ENCODE measurements around the gene PPFIBP2.
A peak's percentile ranks its signal among the peaks of the same experiment; 100 is the strongest.

The PPFIBP2 gene

DNA sequence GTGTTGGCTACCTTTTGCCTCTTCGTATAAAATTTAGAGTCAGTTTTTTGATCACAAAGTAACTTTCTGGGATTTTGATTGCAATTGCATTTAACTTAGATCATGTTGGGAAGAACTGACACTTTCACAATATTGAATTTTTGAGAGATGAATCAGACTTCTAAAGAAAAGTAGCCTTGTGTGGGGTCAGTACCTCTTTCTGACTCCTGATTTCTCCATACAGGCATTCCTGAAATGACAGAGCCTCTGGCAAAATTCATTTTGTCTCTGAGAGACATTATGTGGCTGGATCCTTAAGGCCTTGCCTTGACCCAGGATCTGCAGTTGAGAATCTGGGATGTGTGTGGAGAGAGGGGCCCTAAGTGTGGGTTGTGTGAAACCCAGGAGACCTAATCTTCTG, 37.8 kb downstream of the PPFIBP2 start:
- no peak for DNase-seq (ENCODE audit: low read depth, low spot score)

DNA sequence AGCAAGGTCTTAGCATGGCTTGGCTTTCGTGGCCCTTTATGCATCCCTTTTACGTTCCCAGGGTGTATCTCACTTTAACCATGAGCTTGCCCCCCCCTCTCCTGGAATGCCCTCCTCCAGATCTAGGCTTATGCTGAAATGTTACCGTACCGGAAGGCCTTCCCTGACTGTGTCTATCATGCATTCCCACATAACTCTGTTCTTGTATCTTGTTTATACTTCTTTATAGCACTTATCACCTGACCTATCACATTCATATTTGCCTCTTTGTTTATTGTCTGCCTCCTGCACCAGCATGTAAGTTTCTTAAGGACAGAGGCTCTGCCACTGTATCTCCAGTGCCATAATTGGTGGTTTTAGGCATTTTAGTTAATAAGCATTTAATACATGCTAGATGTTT, 38.9 kb downstream of the PPFIBP2 start:
- DNase-seq (ENCODE audit: low read depth, low spot score): no peak

DNA sequence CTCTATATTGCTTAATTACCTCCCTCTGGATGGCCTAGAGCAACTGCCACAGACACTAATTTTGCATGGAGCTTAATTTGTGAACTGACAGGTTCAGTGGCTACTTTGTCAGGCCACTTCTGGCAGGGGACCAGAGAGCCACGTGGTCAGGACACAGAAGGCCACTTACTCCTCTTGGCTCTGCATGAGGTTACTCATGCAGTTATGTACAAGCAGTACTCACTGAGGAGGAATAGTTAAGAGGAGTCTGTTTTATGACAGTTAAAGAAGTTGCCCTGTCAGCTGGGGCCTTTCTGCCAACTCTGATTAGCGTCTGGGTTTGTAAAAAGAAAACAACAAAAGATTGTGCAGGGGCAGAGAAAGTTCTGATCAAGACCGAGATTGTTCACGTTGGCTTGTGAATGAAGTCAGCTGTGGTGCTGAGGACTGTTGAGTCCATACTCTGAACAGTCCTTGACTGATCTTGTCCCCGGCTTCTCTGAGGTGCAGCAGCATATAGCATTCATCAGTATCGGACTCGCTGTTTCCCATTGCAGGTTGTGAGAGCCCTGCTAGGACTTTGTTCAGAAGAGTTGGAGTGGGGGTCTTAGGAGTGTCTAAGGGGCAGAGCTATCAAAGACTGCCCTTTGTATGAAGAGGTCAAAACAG, 41.4 kb downstream of the PPFIBP2 start:
- no peak for DNase-seq (ENCODE audit: low read depth, low spot score)

DNA sequence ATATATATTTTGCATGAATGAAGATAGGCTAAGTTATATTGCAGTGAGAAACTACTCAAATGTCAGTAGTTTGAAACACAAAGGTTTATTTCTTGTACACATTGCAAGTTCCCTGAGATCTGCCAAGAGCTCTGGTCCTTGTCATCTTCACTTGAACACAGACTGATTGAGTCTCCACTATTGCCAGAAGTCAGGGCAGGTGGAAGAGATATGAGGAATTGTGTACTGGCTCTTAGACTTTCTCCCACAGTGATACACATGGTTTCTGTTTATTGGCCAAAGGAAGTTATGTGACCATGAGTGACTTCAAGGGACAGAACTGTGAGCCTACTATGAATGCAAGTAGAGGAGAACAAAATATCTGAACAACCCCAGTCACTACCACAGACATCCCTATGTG, 44.2 kb downstream of the PPFIBP2 start:
- DNase-seq (ENCODE audit: low read depth, low spot score): no peak

DNA sequence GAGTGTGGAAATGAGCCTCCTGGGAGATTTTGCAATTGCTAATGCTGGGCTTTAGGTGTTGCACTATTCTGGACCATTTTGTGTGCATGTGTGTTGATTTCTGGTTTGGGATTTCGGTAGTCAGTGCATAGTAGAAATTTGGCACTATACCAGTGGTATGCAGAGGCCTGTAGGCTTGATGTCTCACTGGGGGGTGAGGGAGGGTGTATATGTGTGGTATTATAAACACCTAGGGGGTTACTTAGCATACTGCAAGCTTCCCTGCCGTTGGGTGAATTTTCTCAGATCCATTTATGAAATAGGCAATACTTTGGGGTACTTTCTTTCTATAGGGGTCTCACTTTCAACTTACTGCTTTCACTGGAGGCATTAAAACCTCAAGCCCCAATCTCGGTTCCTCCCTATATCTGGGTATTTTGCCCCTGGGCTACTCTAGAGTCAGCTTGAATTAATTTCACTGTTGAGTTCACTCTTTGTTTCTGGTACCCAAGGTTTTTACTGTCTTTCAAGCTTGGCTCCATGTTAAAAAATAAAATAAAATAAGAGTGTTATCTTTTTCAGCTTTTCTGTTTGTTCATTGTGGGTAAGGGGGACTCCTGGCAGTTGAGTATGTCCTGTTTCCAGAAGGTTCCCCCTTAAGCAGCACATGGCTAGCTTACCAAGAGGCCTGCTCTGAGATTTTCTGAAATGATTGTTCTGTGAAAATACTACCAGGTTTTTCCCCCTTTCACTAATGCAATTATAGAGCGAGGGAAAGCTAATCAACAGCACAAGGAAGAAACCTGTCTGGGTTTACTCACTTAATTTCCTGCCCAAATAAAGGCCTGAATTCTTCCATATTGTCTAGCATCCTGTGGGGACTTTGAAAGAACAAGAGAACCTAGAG, 45.8 kb downstream of the PPFIBP2 start:
- no peak for DNase-seq (ENCODE audit: low read depth, low spot score)

DNA sequence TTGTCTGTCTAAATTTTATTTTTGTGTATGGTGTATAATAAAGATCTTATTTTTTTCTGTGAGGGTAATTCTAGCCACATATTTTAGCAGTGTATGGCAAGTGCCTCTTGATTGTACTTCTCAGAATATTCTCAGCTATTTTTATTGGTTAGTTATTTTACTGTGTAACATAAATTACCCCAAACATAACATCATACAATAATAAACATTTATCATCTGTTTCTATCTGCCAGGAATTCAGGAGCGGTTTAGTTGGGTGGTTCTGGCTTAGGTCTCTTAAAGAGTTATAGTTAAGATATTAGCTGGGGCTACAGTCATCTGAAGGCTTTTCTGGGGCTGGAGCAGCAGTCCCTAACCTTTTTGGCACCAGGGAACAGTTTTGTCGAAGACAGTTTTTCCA, 47.8 kb downstream of the PPFIBP2 start:
- no peak for DNase-seq (ENCODE audit: low read depth, low spot score)

DNA sequence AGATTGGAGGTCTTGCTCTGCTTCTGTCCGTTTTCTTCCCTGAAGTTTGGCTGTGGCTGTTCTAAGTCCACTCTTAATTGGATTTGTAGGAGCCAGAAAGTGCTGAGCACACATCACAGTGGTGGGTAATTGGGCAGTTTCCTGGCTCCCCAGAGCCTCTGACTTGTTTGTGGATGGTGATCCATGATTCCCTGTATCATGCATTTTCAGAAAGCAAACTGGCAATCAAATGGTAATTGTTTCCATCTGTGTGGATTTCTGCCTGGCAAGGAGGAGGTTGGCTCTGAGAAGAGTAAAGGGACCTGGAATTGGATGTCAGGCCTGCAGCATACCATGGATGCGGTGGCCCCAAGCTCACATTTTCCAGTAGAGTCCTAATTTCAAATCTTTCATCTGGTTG, 49.5 kb downstream of the PPFIBP2 start:
- DNase-seq (ENCODE audit: low read depth, low spot score): no peak

DNA sequence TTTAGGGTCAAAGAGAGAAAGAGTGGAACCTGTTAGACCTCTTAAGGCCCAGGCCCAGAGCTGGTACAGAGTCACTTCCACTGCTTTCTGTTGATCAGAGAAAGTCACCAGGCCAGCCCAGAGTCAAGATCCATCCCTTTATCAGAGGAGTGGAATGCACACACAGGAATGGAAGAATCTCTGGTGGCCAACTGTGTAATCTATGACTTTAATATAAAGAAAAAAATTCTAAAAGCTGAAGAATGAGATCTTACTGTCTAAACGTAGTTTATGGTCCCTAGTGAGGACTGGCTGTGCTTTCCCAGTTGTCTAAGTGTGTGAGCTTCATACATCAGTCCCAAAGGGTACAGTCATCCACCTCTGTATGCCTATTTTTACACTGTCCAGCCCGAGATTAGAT, 51.0 kb downstream of the PPFIBP2 start:
- DNase-seq (ENCODE audit: low read depth, low spot score): no peak

DNA sequence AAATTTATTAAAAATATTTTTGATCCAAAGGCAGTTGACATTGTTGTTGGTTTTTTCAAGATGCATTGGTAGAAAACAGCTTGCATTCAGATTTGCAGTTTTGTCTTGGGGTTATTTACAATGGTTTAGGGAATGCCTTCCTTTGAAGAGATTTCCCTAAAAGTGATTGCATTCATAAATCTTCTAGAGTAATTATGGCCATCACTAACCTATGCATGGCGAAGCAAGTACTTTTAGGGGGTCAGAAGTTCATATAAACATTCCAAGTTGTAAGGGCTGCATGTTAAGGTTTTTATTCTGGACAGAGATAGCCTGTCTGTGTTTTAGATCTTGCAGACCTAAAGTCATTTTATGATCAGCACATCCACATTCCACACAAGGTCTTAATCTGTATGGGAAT, 53.5 kb downstream of the PPFIBP2 start:
- DNase-seq (ENCODE audit: low read depth, low spot score): no peak

DNA sequence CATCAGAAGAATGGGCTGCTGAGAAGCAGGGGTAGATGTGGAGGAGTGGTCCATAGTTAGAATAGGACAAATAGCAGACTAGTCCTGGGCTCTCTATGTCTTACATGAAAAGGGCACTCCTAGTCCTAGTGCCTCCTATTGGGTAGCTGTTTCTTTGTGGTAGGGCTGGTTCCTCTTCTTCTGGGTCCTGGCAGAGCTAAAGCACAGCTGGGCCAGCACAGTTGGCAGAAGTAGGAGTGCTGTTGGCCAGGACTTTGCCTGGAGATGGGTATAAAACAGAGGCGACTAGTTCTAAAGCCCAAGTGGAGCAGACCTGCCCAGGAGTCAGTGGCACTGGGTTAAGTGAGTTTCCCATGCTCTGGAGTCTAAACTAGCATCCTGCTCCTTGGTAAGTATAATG, 55.2 kb downstream of the PPFIBP2 start:
- DNase-seq (ENCODE audit: low read depth, low spot score): no peak

DNA sequence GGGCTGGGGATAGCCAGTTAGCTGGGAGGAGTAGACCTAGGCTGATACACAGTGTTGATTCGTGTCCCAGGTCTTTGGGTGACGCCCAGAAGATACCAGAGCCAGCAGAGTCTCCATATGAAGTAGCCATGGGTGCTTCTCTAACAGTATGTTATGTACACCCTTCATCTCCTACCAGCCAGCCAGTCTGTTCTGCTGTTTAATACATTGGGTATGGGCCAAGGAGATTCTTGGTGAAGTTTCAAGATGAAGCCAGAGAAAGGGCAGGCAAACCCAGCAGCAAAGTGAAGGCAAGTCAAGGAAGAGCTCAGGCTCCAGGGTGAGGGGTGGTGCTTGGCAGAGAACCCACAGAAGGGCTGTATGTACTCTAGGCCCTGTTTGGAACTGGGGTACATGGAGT, 56.4 kb downstream of the PPFIBP2 start:
- no peak for DNase-seq (ENCODE audit: low read depth, low spot score)

DNA sequence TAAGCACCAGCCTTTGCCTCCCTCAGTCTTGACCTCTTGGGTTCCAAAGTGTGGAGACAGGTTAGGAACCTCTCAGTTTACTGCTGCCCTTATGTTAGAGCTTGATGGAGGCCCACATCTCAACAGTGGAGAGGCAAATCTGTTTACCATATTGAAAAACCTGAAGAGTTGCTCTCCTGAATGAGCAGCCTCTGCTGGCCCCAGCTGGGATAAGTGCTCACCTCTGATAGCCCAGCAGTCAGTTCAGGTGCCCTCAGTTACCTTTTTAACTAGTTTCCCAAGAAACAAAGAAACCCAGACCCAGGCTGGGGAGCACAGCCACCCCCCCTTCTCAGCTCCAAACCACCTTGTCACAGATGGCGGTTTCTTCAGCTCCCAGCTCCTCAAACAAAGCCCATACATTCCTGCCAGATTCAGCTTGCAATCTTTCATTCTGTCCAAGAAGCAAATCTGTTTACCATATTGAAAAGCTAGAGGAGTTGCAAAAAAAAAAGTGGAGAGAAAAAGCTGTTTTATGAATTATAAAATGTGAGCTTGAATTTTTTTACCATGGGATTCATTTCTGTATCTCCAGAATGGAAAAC, 57.2 kb downstream of the PPFIBP2 start:
- DNase-seq (ENCODE audit: low read depth, low spot score): no peak

DNA sequence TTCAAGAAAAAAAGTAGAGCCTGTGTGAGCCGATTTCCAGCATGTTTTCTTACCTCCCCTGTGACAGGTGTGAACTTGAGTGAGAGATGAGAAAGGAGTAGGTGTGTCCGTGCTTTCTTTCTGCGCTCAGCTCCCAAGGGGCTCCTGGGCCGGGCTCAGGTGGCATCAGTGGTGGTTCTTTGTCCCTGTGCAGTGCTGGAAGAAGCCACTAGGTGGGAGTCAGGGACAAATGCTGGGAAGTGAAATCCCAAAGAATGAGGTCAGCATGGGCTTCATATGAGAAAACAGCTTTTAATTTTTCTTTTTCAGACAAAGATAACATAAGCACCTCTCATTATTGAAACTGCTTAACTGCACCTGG, 57.8 kb downstream of the PPFIBP2 start:
- no peak for DNase-seq (ENCODE audit: low read depth, low spot score)

DNA sequence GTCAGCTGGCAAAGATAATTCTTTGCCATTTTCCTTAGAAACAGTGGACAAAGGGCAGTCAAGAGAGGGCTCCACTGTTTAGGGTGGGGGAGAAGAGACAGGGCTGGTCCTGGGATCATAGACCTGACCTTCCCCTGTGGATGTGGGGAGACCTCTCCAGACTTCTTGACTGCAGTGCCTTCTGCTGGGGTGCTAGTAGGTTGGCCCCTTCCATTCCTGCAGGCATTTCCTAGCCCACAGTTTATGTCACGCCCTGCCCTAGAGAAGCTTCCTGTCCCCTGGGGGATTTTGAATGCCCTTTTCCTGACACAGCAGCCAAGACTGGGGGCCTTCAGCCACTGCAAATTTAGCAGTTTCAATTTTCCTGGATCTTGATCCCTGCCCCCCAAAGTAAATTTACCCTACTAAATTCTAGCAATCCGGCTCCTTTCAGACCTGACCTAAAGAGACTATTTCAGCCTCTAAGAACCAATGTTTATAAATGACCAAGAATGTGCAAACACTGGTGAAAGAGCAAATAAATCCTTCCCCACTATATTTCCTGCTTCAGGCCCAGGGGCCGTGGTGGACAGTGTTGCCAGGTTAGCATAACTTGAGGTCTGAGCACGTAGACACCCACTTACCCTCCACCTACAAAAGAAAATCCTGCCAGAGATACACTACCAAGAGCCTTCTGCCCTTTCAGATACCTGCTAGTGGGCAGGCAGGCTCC, 58.4 kb downstream of the PPFIBP2 start:
- DNase-seq (ENCODE audit: low read depth, low spot score): no peak

DNA sequence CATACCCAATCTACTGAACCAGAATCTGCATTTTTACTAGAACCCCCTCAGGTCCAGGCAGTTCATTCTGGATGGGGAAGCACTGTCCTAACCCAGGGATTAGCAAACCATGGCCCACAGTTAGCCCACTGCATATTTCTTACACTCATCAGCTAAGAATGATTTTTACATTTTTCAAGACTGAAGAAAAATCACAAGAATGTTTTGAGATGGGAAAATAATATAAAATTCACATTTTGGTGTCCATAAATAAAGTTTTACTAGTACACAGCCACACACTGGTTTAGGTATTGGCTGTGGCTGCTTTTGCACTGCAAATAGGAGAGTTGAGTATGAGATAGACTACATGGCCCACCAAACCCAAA, 59.4 kb downstream of the PPFIBP2 start:
- DNase-seq (ENCODE audit: low read depth, low spot score): no peak

DNA sequence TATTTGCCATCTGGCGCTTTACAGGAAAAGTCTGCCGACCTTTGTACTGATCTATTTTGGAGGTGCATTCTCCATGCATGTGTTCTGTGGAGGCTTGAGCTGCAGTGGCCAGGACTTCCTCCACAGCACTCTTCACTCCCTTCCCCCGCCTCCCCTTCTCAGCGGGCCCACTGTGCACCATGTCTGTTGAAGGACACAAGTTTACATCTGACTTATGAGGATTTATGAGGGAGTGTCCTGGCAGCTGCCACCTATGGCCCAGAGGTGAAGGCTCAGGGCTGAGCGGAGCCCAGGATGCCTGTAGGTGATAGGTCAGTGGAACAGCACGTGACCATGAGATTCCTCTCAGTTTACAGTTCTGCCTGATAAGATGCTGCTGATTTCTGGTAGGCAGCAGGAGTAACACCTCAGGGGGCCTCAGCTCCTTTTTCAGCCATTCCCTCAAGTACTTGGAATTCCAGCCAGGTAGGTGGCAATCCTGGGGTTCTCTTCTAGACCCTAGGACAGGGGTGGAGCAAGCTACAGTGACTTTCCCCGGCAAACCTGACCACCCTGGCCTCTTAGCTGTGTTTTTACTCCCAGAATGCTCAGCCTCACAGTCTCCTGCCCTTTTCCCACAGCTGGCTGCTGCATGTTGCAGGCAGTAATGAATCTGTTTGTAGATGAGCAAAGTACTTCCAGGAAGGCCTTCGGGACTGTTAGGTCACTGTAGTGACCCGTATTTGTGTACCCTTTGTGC, 59.9 kb downstream of the PPFIBP2 start:
- no peak for DNase-seq (ENCODE audit: low read depth, low spot score)

DNA sequence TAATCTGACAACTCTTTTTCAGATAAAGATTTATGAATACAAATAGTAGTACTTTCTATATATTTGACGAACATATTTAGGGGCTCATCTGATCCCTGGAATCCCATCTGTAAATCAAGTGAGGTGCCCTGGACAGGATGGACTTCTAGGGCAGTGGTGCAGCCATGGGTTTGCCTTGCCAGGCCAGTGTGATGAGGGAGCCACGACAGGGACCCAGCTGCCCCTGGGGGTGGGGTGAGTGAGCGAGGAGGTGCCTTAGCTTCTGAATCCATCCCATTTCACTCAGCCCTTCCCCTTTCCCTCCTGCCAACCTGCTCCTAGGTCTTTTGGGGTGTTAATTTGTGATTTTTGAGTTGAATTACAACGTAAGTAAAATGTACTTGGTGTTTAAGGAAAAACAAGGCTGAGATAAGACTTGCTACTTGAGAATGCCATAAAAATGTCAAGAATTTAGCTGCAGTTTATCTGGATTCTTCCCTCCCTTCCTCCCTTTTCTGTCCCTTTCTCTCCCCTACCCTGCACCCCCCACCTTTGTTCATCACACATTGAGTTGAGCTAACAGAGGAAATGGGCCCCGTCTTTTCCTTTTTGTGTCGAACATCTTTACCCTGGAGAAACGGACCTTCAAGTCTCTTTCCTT, 60.8 kb downstream of the PPFIBP2 start:
- DNase-seq (ENCODE audit: low read depth, low spot score): no peak

DNA sequence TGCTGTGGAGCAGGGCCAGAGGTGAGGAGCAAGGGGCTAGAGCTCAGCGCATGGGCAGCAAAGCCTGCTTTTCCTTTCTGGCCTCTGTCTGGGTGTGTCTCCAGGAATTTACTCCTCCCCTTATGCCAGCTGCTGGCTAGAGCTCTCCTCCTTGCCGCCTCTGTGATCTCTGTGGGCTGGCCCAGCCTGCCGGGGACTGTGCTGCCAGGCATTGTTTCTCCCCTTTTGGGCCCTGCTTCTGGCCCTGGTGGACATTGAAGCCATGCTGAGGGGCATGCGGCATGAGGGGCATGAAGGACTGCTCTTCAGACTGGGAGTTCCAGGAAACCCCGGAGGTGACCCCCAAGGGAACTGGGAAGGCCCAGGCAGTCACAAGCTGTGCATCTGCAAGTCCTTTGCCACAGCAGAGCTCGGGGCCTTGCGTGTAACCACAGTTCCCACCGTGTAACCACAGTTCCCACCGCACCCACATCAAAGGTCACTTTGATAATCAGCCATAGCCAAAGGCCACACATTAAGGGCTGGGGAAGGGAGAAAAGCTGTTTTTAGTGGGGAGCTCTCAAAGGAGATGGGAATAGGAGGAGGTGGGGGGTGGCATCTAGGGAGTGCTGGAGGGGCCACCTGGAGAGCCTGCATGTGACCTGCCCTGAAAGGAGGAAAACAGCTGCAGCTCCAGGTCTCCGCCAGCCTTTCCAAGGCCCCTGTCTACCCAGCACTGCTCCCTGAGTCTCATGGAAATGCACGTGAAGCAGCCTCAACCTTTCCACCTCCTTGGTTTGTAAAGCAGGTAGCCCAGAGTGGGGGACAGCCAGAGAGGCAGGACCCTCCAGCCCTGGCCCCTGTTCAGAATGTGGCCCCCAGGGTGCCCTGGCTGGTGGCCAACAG, 62.3 kb downstream of the PPFIBP2 start:
- DNase-seq (ENCODE audit: low read depth, low spot score): no peak

DNA sequence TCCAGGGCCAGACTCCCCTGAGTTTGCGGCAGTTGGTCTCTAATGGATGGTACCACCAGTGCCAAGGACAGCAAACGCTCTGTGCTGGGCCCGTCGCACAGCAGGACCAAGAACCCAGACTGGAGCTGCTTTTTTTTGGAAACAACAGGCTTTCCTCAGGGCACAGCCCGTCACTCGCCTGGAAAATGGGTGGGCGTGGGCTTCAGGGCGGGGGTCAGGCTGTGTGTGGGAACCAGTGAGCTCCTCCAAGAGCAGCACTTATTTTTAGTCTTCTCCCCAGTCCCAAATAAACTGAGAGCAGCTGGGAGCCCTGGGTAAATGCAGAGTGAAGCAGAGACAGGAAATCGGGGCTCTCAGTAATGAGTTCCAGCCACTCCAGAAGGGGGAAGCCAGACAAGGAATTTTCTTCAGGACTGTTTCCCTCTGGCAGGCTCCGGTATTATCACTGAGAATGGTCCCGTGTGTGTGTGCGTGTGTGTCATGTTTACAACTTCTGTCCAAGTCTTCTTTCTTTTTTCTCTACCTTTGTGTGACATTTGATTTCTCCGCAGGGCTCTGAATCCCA, 63.0 kb downstream of the PPFIBP2 start:
- DNase-seq (ENCODE audit: low read depth, low spot score): peak; percentile 38
